AG04450 (cell line): ENCODE results near the gene KPTN. TPM values are rescaled to one million over a fixed set of nuclear protein-coding genes. Genes with fewer than 3 reads are reported as not detected.

Source experiments
- CTCF ChIA-PET: fragments of 300-600, 350-600 bp; formaldehyde crosslinking; extraction: SDS; loops from one replicate; lab custom pipeline; 2022; ENCODE audit warnings: antibody characterized with exemption, inconsistent platforms; lab: Charles Lee
- POLR2A ChIA-PET: fragments of 350-600 bp; formaldehyde crosslinking; extraction: SDS; loops from one replicate; lab custom pipeline; 2021; ENCODE audit warnings: antibody characterized with exemption, inconsistent platforms; lab: Yijun Ruan, JAX
- DNase-seq: peaks from one replicate; pipeline ENCODE4 v3.0.0-alpha.2; 2011; ENCODE audit warnings: low read depth, low spot score
- H3K27ac ChIP-seq: one replicate; pipeline ENCODE4 v1.5.1; 2012; ENCODE audit warnings: low read depth, low read length, control low read depth
- H3K27me3 ChIP-seq: one replicate; pipeline ENCODE4 v1.6.0; 2012; ENCODE audit warnings: low read length; ENCODE audit not compliant: control insufficient read depth, insufficient read depth
- H3K4me3 ChIP-seq: 2 replicates; pipeline ENCODE4 v1.5.1; 2011; ENCODE audit warnings: mild to moderate bottlenecking, low read depth, low read length, control low read depth
- H3K9me3 ChIP-seq: 2 replicates; pipeline ENCODE4 v1.5.1; 2012; ENCODE audit warnings: low read length; ENCODE audit not compliant: control insufficient read depth, insufficient read depth
- polyA plus RNA-seq: library from polyadenylated mRNA; depleted of rRNA; stranded (reverse); fragments of >200 nt; gene quantifications from 2 replicates; pipeline ENCODE4 v1.2.3, GENCODE V29; 2011
- TF ChIP-seq, protein P1 (sequence below): IDR thresholded peaks from 2 replicates; pipeline ENCODE4 v1.5.1; 2011; ENCODE audit warnings: low read depth, low read length, control low read depth, inconsistent platforms

Gene KPTN
- polyA plus RNA-seq, 1 experiment: 5.7 TPM

DNA sequence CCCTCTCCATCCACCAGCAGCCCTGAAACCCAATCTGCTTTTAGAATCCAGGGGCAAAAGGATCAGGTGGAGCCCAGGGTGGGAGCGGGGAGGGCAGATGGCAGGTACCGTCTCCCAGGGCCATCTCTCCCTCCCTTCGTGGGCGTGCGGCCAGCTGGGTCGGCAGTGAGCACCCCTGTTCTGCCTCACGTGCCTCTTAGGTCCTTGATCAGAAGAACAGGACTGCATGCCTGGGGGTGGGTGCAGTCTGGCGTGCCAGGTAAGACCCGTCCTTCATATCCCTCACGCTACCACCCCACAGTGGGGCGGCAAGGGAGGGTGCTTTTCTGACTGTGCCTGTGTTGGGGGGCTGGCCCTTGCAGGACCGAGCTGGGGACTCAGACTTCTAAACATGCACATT is 14.3 kb downstream of the KPTN start:
- no peak overlapping the region for H3K27ac ChIP-seq
- no peaks in the 10 kb centered on the region; the same call in 1 of the 2 replicates for H3K9me3 ChIP-seq
- no peak for DNase-seq
- H3K27me3 ChIP-seq: peaks cover 47% of the 10 kb centered on the region
- TF ChIP-seq, protein P1, sequence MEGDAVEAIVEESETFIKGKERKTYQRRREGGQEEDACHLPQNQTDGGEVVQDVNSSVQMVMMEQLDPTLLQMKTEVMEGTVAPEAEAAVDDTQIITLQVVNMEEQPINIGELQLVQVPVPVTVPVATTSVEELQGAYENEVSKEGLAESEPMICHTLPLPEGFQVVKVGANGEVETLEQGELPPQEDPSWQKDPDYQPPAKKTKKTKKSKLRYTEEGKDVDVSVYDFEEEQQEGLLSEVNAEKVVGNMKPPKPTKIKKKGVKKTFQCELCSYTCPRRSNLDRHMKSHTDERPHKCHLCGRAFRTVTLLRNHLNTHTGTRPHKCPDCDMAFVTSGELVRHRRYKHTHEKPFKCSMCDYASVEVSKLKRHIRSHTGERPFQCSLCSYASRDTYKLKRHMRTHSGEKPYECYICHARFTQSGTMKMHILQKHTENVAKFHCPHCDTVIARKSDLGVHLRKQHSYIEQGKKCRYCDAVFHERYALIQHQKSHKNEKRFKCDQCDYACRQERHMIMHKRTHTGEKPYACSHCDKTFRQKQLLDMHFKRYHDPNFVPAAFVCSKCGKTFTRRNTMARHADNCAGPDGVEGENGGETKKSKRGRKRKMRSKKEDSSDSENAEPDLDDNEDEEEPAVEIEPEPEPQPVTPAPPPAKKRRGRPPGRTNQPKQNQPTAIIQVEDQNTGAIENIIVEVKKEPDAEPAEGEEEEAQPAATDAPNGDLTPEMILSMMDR: no peak
- H3K4me3 ChIP-seq: no peak overlapping the region
- ChIA-PET CTCF (no interaction called here), POLR2A (no interaction called here)

DNA sequence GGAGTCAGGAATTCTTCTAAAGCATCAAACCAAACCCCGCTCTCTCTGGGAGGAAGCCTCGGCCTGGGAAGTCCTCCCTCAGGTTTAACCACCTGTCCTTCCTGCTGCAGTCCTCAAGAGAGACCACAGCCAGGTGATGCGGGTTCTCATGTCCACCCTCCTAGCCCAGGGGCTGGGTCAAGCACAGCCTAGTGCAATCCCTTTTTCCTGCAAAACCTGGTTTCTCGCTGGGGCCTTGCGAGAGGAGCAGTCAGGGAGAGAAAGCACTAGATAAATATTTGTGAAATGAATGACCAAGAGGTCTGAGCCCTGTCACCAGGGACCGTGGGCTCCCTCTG is 14.7 kb downstream of the KPTN start:
- CTCF ChIA-PET: no interaction called here
- Histone ChIP-seq H3K27ac (no peak overlapping the region), H3K4me3 (no peak overlapping the region), H3K9me3 (no peaks in the 10 kb centered on the region; the same call in 1 of the 2 replicates), H3K27me3 (peaks cover 47% of the 10 kb centered on the region)
- TF ChIP-seq, protein P1: no peak
- no peak for DNase-seq
- POLR2A ChIA-PET: no interaction called here

DNA sequence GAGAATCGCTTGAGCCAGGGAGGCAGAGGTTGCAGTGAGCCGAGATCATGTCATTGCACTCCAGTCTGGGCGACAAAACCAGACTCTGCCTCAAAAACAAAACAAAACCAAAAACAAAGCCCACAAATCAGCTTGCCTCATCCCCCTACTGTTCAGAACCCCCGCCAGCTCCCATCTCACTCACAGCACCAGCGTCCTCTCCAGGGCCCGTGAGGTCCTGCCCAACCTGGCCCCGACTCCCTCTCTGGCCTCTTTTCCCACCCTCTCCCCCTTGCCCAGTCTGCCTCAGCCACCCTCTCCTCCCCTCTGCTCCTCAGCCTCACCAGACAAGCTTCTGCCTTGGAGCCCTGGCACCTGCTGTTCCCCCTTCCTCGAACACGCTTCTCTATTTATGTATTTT is 16.1 kb downstream of the KPTN start:
- no peaks in the 10 kb centered on the region; the same call in 1 of the 2 replicates for H3K9me3 ChIP-seq

DNA sequence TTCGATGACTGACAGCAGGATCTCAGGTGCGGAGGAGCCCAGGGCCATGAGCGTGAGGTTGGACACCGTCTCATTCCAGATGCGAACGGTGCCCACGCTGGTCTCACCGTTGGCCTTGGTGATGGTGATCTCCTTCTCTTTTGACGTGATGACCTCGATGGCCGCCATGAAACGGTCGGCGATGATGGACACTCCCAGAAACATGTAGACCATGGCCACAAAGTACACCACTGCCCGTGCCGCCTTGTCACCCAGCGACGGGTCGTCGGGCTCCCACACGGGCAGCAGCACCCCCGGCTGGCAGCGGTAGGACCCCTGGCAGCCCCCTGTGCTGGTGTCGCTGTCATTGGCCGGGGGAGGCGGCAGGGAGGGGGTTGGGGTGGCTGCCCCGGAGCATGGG is 18.1 kb downstream of the KPTN start:
- TF ChIP-seq, protein P1: no peak
- ChIA-PET CTCF (no interaction called here), POLR2A (no interaction called here)
- Histone ChIP-seq H3K27ac (no peak overlapping the region), H3K27me3 (peaks cover 40% of the 10 kb centered on the region), H3K4me3 (no peak overlapping the region), H3K9me3 (no peaks in the 10 kb centered on the region; the same call in 1 of the 2 replicates)
- no peak for DNase-seq

More for the DNA sequence above, 16.1 kb downstream of the KPTN start:
- peaks cover 51% of the 10 kb centered on the region for H3K27me3 ChIP-seq
- ChIA-PET POLR2A (interaction anchor here (0.5 kb wide), 1 partner anchor 119 kb away, joined by 3 read pairs; the partner anchor contains the start of gene DHX34), CTCF (interaction anchor here (0.5 kb wide), 1 partner anchor 176 kb away, joined by 3 read pairs; no protein-coding TSS in a partner anchor)
- no peak for DNase-seq
- H3K27ac ChIP-seq: no peak overlapping the region
- TF ChIP-seq, protein P1: no peak
- H3K4me3 ChIP-seq: no peak overlapping the region

DNA sequence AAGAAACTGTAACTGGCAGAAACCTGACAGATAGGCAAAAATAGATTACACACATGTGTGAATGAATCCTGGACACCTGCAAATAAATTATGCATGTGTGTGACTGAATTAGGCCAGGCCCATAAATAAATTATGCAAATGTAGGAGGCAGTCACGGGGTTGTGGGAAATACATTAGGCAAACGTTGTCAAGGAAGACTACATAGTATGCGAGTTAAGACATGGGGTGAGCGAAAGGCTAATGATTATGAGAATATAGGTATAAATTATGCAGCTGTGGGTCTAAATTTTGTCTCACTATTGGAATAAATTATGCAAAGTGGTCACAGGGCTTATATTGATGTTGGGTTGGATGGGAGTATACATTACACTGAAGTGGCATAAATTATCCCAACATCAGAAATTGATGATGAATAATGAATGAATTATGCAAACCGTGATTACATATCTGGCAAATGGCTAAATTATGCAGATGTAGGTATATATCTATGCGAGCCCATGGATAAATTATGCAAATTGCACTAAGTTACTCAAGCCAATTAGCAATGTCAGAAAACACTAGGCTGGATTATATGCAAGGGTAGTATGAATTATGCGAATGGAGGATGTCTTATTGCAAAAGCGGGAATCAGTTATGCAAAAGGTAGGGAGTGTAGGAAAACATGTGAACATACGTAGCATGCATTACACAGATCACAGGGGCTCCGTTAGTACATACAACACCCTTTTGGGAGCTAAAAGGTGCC is 19.2 kb downstream of the KPTN start:
- Histone ChIP-seq H3K27ac (no peak overlapping the region), H3K27me3 (peaks cover 34% of the 10 kb centered on the region), H3K9me3 (no peaks in the 10 kb centered on the region; the same call in 1 of the 2 replicates), H3K4me3 (no peak overlapping the region)
- CTCF ChIA-PET: no interaction called here
- POLR2A ChIA-PET: no interaction called here
- no peak for DNase-seq
- TF ChIP-seq, protein P1: no peak
